Heart left ventricle (tissue), 13 donors: ENCODE results near the gene AP1G2.

ENCODE experiments used
- CTCF ChIP-seq, 12 donors: fragments of 200-600 bp; sonication (generic) in 4 of 12; IDR thresholded peaks; one replicate each; pipeline versions ENCODE4 v1.5.0 to v1.8.0; 2018 to 2022; ENCODE audit warnings: antibody characterized with exemption in 12 of 12, mild to moderate bottlenecking in 5 of 12
- POLR2A ChIP-seq, 2 donors: fragments of 450-650 bp; IDR thresholded peaks; one replicate each; pipeline ENCODE4 v1.6.1; 2017; ENCODE audit warnings: antibody characterized with exemption in 2 of 2, mild to moderate bottlenecking in 2 of 2, moderate library complexity in 2 of 2
- donor health status: ischemic (EF 13 %, LVEDD 7.1; RV severe dilation, severe dysfunction).
- donor health status: DM: no; HTN: yes; CAD: no.
- donor health status: DM: no; HTN: no; CAD: no.
- donor health status: ischemic (EF 25% LVEDD 6.9; RV normal size, moderate dysfunction).
- donor health status: ischemic (EF 25% LVEDD 5.7; RV mildly dilated, moderate dysfunction).
- donor health status: ischemic (EF 35%, LVEDD 5.7; RV mildly dilated, moderate dysfunction).
- donor health status: nonischemic (EF 11% LVEDD 7.7; RV severe dilation, severe dysfunction).
- donor health status: DM: yes; HTN: yes; CAD: no.
- donor health status: PGD.
- donor health status: ischemic (EF 29% LVEDD 5.4; RV normal size, mild dysfunction).
- donor health status: nonischemic (EF 23%, LVEDD 6.1; RV moderate dilation, normal function).

- TF ChIP-seq CTCF (IDR thresholded peaks at IDR 0.05) = no peak
- TF ChIP-seq POLR2A (IDR thresholded peaks at IDR 0.05) = peak in 1 of 2 donors; percentile 52
Observed at GRCh38 chr14:23555882-23556699, 11.5 kb downstream of the AP1G2 start, which contains the start of gene THTPA.
